Testis (tissue), 3 donors: Measurements from ENCODE around the gene UBASH3B. TPM values are rescaled to one million over a fixed set of nuclear protein-coding genes. Genes with fewer than 3 reads are reported as not detected.

ENCODE experiments used
- DNase-seq: peaks from one replicate; pipeline ENCODE4 v3.0.0-alpha.2; 2019
- H3K27ac ChIP-seq, 2 donors: fragments of 200-600 bp; sonication (generic); one replicate each; pipeline ENCODE4 v1.5.1; 2019
- H3K27me3 ChIP-seq: fragments of 200-600 bp; sonication (generic); one replicate; pipeline ENCODE4 v1.5.1; 2019
- H3K36me3 ChIP-seq: fragments of 200-600 bp; sonication (generic); one replicate; pipeline ENCODE4 v1.5.1; 2017; ENCODE audit warnings: low read depth; ENCODE audit errors: missing control alignments
- H3K4me1 ChIP-seq: fragments of 200-600 bp; sonication (generic); one replicate; pipeline ENCODE4 v1.5.1; 2019
- H3K4me3 ChIP-seq, 2 donors: fragments of 200-600 bp; sonication (generic); one replicate each; pipeline ENCODE4 v1.5.1; 2017 to 2019
- H3K9me3 ChIP-seq: fragments of 200-600 bp; sonication (generic); one replicate; pipeline ENCODE4 v1.5.1; 2017
- POLR2A ChIP-seq: fragments of 450-650 bp; IDR thresholded peaks from one replicate; pipeline ENCODE4 v1.6.1; 2017; ENCODE audit warnings: antibody characterized with exemption, mild to moderate bottlenecking, moderate library complexity
- WGBS, 2 donors: methylation state at CpG; one replicate each; pipeline ENCODE4 v1.1.5; 2018; 5-methylcytosine and 5-hydroxymethylcytosine counted together
- intact Hi-C: fragments of 100-400 bp; cut with DNase I; formaldehyde crosslinking; loops from one replicate; pipeline ENCODE4 v1.15.1; 2023; ENCODE audit warnings: low total_unique reads
- polyA plus RNA-seq: library from polyadenylated mRNA; stranded (reverse); fragments of 350-450 nt; fragmentation: Illumina TruSeq; extraction: RNeasy Lipid Tissue Mini Kit (QIAGEN cat#74804); gene quantifications from one replicate; pipeline ENCODE4 v1.2.3, GENCODE V29; 2014; ENCODE audit warnings: low read depth, low replicate concordance; ENCODE audit not compliant: insufficient read depth
- total RNA-seq, 2 donors: library from RNA; depleted of rRNA; stranded (reverse); fragments of >200 nt; gene quantifications; one replicate each; pipeline ENCODE4 v1.2.3, GENCODE V29; 2016
- TF ChIP-seq, protein P1 (sequence below), 3 experiments: fragments of 450-650 bp in 2 of 3; fragments of 200-600 bp in 1 of 3; sonication (generic) in 1 of 3; IDR thresholded peaks; one replicate each; pipeline ENCODE4 v1.5.1; 2016 to 2019; ENCODE audit warnings: antibody characterized with exemption in 3 of 3, mild to moderate bottlenecking in 2 of 3, moderate library complexity in 1 of 3

The UBASH3B gene
- total and polyA plus RNA-seq, 3 donors from 2014 or later = 3.9 to 20.4 (median 14.6) TPM

DNA sequence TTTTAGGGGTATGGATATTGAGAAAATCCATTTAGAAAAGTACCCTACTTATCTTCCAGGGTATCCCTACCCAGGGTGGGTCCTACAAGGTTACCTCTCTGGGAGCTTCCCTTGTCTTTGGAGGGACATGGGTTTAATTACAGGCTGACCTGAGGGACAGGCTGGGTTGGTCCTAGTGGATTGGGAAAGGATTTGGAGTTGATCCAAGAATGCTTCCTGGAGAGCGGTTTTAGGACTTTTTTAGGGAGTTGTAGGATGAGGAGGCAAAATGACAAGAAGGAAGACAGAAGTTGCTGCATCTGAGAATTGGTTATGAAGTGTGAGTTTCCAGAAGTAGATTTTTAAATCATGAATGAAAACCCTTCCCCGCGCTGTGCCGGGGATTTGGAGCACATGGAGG lies 121.0 kb downstream of the UBASH3B start:
- H3K4me1 ChIP-seq = peaks cover 33% of the 10 kb centered on the region
- H3K27ac ChIP-seq = no peak overlapping the region
- intact Hi-C loops = no loop called here
- H3K4me3 ChIP-seq = no peak overlapping the region
- no peak for DNase-seq
- no peaks in the 10 kb centered on the region for H3K27me3 ChIP-seq
- no peaks in the 10 kb centered on the region for H3K9me3 ChIP-seq
- H3K36me3 ChIP-seq = no peaks in the 10 kb centered on the region
- WGBS, 2 donors = 68 to 90% methylated on average over 4 of the region's 4 CpGs
- no peak for TF ChIP-seq POLR2A
- TF ChIP-seq, protein P1, sequence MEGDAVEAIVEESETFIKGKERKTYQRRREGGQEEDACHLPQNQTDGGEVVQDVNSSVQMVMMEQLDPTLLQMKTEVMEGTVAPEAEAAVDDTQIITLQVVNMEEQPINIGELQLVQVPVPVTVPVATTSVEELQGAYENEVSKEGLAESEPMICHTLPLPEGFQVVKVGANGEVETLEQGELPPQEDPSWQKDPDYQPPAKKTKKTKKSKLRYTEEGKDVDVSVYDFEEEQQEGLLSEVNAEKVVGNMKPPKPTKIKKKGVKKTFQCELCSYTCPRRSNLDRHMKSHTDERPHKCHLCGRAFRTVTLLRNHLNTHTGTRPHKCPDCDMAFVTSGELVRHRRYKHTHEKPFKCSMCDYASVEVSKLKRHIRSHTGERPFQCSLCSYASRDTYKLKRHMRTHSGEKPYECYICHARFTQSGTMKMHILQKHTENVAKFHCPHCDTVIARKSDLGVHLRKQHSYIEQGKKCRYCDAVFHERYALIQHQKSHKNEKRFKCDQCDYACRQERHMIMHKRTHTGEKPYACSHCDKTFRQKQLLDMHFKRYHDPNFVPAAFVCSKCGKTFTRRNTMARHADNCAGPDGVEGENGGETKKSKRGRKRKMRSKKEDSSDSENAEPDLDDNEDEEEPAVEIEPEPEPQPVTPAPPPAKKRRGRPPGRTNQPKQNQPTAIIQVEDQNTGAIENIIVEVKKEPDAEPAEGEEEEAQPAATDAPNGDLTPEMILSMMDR (IDR thresholded peaks at IDR 0.05) = no peak

DNA sequence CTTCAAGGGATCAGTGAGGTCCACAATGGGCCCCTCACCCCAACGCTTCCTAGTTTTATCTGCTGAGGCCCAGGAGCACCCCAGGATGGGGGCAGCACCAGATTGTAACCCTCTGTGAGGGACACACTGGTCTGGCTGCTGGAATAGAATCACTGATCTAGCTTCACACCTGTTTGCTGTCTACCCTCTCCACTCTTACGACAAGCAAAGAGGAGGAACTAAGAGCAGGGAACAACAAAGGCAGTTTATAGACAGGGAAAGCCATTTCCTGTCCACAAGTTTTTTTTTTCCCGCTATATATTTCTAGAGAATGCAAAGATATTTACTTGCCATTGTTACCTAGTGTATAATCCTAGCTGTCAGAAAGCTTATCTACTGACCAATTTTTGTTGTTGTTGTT lies 121.8 kb downstream of the UBASH3B start:
- Histone ChIP-seq H3K4me1 (peaks cover 26% of the 10 kb centered on the region), H3K9me3 (no peaks in the 10 kb centered on the region), H3K4me3 (no peak overlapping the region), H3K27me3 (no peaks in the 10 kb centered on the region), H3K27ac (no peak overlapping the region), H3K36me3 (no peaks in the 10 kb centered on the region)
- TF ChIP-seq POLR2A = no peak
- TF ChIP-seq, protein P1 (IDR thresholded peaks at IDR 0.05) = no peak
- 80% methylated on average over 3 of the region's 3 CpGs for WGBS, 2 donors
- intact Hi-C loops = no loop called here
- no peak for DNase-seq

- no peaks in the 10 kb centered on the region for H3K27me3 ChIP-seq
- no peak for DNase-seq
- no peaks in the 10 kb centered on the region for H3K36me3 ChIP-seq
- no peak overlapping the region for H3K4me3 ChIP-seq
- H3K9me3 ChIP-seq = no peaks in the 10 kb centered on the region
- WGBS, 2 donors = 72 to 83% methylated on average over 2 of the region's 2 CpGs
- no peak overlapping the region for H3K27ac ChIP-seq
- intact Hi-C loops = no loop called here
- TF ChIP-seq, protein P1 (IDR thresholded peaks at IDR 0.05) = no peak
- TF ChIP-seq POLR2A = no peak
- H3K4me1 ChIP-seq = peaks cover 18% of the 10 kb centered on the region
Observed at GRCh38 chr11:122778148-122778547, 122.6 kb downstream of the UBASH3B start.

GRCh38 chr11:122779047-122779629 lies 123.6 kb downstream of the UBASH3B start:
- no peak for DNase-seq
- TF ChIP-seq, protein P1 (IDR thresholded peaks at IDR 0.05) = no peak
- no peak for TF ChIP-seq POLR2A
- Histone ChIP-seq H3K27ac (no peak overlapping the region), H3K4me3 (no peak overlapping the region), H3K27me3 (no peaks in the 10 kb centered on the region), H3K4me1 (peaks cover 12% of the 10 kb centered on the region), H3K9me3 (no peaks in the 10 kb centered on the region), H3K36me3 (no peaks in the 10 kb centered on the region)
- 82 to 95% methylated on average over 12 of the region's 12 CpGs for WGBS, 2 donors
- intact Hi-C loops = no loop called here

DNA sequence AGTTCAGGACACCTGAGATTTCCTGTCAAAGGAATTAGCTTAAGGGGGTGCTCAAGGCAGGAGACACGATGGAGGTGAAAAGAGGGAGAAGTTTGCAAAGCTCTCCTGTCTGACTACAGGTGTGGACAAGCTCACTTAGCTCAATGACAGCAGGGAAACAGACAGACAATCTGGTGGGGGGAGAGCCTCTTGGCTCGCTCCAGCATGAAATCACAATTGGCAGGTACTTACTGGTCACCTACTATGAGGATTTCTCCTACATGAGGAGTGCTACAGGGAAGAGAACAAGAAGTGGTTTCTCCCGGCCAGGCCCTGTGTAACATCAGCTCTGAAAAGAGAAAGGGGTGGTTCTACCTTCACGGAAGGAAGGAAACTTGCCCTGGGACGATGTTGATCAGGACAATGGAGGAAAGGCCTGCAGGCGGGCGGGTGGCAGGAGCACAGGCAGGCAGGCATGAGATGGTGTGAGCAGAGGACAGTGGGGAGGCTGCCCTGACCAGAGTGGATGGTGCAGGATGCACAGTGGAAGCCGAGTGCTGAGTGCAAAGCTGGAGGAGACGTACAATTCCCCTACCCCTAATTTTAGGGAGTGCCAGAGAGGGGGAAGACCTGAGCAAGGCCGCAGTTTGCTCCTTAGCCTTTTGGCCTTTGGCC lies 124.9 kb downstream of the UBASH3B start:
- TF ChIP-seq POLR2A = no peak
- TF ChIP-seq, protein P1 (IDR thresholded peaks at IDR 0.05) = no peak
- Histone ChIP-seq H3K27ac (no peak overlapping the region), H3K4me1 (peaks cover 25% of the 10 kb centered on the region), H3K36me3 (no peaks in the 10 kb centered on the region), H3K27me3 (no peaks in the 10 kb centered on the region), H3K4me3 (no peak overlapping the region), H3K9me3 (no peaks in the 10 kb centered on the region)
- intact Hi-C loops = no loop called here
- no peak for DNase-seq
- 82 to 96% methylated on average over 10 of the region's 10 CpGs for WGBS, 2 donors
